Right hindlimb (tissue), 1 donor: ENCODE results near the gene ATP11A.
"Not testable (repeated sequence)": the region's sequence is repeated elsewhere in the genome, so short reads cannot be mapped to it uniquely, and the experiment has no call there.

Source experiments
- DNase-seq: peaks from one replicate; pipeline ENCODE4 v3.0.0-alpha.2; 2018

Gene ATP11A

GRCh38 chr13:112693831-112694497 is 4.1 kb downstream of the ATP11A start:
- DNase-seq = no peak

DNA sequence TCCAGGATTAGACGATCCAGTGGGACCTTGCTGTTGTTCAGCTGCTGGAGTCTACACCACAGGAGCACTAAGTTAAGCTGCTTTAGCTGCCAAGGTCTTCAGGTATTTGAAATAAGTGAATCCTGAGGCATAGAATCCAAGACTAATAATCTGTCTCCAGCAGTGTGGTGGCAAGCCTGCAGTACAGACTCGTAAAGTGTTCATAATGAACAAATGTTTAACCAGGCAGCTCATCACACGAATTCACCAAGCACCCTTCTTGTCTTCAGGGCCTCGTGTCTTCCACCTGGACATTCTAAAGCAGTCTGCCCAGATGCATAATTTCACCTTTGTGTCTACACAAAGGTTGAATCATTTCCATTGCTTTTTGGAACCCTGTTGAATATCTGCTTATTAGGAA is 5.3 kb downstream of the ATP11A start:
- no peak for DNase-seq

- DNase-seq = no peak
Measured at GRCh38 chr13:112696001-112696868, 6.4 kb downstream of the ATP11A start.

DNA sequence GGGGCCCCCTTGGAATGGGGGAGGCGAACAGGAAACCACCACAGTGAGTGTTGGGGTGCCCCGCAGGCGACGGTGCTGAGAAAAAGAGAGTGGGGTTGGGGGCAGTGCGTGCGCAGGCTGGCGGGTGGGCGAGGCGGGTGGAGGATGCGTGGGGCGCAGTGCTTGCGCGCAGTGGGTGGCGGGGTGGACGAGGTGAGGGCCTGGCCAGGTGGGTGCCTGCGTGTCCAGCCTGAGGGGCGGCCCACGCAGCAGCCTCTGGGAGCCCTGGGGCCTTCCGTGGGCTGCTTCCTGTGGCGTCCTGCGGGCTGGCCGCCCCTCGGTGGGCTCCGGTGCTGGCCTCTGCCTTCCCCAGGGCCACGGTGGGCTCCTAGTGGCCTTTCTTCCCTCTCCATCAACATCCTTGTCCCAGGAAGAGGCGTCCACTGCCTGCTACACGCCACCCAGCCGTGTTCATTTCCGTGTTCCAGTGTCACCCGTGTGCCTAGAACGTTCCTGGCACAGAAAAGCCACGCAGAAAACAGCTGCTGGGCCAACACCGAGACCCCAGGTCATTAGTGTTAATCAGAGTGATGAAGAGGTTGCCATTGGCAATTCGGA is 7.1 kb downstream of the ATP11A start:
- no peak for DNase-seq

DNA sequence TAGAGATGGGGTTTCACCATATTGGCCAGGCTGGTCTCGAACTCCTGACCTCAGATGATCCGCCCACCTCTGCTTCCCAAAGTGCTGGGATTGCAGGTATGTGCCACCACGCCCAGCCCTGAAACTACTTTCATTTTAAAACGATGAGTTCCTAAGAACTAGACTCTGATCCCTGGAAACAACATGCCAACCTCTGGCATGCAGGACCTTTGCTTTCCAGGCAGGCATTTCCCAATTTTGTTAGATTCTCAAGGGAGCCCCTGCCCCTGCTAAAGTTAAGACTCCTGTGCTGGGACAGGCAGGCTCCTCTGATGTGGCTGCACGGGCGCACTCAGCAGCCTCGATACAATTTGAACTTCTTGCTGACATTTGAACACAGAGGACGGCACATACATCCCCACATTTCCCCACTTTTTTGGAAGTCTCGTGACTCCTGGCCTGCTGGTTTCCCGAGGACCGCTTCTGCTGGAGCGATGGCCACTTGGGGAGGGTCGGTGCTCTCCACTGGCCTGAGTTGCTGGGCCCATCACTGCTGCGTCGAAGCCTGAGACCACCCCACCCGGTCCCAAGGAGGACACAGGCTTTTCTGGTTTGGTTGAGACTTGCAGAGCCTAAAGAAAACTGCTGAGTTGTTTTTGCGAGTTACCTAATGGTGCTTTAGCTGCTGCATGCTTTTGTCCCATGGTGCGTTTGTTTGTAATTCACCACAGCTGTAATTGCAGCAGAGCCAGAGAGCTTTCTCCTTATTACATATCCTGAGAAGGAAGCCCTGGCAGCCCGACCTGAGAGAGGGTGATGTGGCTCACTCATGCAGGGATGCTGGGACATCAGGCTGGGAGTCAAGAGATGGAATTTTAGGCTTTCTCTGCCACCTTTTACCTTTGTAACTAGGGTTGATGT is 8.2 kb downstream of the ATP11A start:
- peak; percentile 54 for DNase-seq

- DNase-seq = no peak
Measured at GRCh38 chr13:112699322-112699918, 9.6 kb downstream of the ATP11A start.

DNA sequence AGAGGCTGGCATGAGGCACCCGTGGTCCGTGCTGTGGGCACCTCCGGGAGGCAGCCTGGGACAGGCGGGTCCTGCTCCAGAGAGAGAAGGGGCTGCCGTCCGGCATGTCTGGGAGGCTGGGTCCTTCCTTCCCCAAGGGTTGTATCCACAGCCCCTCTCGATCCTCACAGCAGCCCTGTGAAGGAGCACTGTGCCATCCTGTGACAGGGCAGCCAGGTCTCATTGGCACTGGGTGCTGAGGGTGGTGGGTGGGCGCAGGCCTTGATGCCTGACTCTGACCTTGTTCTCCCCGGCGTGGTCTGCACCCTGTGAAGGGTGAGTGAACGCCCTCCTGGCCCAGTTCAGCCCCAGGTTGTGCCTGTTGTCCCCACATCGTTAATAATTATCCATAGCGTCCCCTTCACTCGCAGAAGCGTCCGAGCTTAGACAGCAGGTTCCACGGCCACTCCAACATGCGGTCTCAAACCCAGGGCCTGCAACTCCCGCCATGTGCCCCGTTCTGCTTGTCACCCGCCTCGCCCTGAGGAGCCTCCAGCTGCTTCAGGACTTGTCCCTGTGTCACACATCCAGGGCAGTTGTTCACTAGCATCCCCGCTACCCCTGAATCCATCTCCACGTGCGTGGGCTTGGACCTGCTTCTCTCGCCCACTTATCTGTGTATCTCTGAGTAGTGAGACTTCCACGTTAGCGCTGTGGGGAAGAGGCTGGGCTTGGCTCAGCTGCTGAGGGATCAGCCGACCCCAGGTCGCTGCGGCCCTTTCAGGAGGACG is 10.6 kb downstream of the ATP11A start:
- DNase-seq = no peak

GRCh38 chr13:112702341-112702985 is 12.6 kb downstream of the ATP11A start:
- no peak for DNase-seq

DNA sequence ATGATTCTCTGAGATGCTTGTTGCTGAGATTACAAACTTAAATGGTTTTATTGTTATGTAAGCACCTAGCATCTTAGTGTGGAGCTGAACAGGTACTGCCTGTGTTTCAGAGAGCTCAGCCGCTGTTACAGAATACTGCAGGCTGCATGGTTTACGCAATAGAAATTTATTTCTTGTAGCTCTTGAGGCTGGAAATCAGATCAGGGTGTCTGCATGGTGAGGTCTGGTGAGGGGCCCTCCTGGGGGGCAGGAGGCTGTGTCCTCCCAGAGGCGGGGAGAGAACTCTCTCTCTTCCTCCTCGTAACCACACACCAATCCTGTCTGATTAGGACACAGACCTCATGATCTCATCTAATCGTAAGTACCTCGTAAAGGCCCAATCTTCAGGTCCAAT is 13.1 kb downstream of the ATP11A start:
- DNase-seq = peak; percentile 38

- DNase-seq = peak; percentile 21
Measured at GRCh38 chr13:112703449-112704284, 13.8 kb downstream of the ATP11A start.

DNA sequence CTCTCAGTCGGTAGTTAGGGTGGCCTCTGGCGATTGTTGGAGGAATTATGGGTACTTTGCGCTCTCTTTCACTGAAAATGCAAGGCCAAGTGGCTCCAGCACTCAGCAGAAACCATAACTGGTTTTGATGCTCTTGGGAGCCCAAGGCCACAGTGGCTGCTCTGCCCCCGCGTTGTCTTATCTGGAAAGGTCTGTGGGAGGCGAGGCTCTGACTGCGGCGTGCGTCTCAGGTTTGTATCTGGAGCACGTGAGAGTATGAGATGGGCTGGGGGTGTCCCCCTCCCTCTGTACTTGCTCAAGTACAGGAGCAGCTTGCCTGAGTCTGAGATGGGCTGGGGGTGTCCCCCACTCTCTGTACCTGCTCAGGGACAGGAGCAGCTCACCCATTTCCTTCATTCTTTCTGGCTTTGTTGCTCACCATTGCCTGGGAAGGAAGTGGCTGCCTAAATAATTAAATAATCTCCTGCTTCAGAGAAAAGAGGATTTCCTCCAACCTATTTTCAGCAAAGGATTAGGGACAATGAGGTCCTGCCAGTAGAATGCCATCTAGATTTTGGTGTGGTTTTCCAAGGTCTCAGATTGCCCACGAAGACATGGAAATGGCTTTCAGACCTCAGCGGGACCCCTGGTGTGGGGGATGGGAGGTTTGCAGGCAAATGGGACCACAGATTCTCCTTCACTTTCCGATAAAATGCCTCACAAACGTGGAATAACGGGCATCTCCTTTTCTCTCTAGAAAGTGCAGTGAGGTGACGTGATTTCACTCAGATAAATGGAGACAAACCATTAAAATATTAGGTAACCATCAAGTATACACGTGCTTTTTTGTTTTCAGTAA is 14.7 kb downstream of the ATP11A start:
- peak; percentile 13 for DNase-seq

DNA sequence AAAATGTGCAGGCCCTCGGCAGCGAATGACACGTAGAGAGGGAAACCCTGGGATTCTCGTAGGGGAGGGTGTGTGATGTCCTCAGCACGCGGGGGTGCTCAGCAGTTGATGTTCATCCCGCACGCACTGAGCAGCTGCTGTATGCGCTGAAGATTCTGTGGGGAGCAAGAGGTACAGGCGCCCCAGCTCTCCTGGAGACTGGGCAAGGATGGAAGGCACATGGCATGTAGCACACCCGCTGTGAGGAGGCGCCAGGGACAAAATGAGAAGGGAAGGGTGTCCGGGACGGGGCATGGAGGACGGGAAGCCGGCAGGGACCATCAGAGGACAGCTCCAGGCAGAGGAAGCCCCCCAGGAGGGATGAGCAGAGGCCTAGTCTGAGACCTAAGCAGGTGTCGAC is 15.4 kb downstream of the ATP11A start:
- peak; percentile 7 for DNase-seq

DNA sequence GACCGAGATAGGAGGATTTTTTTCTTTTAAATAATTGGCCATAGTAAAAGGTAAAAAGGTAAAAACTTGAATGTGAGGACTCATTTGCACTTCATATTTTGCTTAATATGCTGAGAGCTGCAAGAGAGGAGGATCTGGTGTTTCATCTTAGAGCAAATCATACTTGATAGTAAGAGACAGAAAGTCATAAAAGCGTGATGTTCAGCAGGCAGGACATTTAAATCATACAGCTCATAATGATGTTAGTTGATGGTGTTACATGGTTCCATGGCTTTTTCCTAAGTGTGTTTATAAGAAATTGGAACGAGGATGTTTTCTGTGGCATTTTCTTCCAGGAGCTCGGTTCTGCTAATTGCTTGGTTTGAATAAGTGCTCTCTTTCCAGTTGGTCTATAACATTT is 16.3 kb downstream of the ATP11A start:
- no peak for DNase-seq

DNA sequence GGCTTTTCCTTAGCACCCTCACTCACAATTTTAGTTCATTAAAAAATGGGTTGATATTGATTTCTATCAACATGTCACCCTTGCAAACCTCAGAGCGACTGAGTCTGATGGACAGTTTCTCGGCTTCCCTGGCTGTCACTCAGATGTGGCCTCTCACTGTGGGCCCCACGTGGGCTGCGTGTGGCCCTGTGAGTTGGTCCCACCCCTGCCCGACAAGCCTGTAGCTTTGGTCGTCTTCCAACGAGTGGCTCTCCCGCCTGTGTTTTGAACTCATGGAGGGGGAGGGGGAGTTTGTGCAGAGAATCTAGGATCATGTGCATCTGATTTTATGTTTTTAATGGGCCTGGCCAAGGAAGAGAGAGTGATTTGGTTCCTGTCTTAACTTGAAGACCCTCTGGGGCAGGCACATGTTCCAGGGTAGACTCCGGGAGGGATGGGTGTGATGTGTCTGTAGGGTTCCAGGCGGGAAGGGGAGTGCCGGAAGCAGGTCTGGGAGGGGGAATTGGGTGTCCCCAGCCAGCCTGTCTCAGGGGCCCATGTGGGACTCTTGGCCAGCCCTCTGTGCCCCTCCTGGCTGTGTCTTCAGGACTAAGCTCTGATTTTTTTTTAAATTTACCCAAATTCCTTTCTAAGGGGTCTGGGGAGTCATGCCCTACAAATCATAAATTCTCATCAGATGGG is 18.9 kb downstream of the ATP11A start:
- peak; percentile 5 for DNase-seq

DNA sequence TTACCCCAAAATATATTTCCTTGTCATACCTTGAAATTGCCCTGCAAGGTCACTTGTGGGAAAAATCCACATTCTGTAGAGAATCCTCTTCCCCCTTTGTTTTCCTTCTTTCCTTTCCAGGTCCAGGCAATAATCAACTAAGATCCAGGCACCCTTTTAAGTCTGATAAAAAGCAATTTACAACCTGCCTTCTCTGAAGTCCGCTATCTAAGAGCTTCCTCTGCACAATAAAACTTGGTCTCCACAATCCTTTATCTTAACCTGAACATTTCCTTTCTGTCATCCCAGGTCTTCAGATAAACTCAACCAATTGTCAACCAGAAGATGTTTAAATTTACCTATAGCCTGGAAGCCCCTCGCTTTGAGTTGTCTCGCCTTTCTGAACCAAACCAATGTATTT is 19.5 kb downstream of the ATP11A start:
- not testable (repeated sequence) for DNase-seq

DNA sequence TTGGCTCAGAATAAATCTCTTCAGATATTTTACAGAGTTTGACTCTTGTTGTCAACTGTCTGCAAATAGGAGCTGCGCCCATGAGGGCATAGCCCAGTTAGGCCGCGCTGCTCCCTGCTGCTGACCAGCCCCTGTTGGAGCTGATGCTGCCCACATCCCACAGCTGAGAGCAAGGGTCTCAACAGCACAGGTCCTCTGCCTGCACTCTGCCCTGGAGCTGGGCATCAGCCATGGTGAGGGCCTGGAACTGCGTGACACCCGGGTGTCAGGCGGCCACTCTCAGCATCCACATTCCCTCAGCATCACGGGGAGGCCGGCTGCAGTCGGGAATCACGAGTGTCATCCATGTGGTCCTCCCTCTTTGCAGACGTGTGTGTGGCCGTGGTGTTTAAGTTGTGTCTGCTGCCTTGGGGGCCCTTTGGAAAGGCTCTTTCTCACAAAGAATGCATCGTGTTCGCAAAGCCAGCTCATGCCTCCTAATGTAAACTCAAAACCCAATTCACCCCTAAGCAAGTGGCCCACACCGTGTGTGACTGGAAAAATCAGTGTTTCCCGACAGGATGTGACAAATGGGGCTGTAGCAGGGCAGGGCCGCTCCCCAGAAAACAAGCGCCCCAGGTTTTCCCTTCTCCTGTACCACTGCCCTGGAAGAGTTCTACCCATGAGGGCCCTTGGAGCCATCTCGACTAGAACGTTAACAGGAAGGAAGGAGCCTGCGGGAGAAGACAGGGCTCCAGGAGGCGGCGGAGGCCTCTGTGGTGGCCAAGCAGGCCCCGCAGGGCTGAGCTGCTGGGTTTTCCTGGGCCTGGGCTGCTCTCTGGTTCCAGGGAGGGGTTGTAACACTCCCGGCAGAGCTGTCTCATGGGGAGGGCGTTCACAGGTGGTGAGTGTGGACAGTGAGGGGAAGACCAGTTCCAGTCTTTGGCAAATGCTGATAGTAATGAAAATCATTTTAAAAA is 20.3 kb downstream of the ATP11A start:
- DNase-seq = peak; percentile 12

DNA sequence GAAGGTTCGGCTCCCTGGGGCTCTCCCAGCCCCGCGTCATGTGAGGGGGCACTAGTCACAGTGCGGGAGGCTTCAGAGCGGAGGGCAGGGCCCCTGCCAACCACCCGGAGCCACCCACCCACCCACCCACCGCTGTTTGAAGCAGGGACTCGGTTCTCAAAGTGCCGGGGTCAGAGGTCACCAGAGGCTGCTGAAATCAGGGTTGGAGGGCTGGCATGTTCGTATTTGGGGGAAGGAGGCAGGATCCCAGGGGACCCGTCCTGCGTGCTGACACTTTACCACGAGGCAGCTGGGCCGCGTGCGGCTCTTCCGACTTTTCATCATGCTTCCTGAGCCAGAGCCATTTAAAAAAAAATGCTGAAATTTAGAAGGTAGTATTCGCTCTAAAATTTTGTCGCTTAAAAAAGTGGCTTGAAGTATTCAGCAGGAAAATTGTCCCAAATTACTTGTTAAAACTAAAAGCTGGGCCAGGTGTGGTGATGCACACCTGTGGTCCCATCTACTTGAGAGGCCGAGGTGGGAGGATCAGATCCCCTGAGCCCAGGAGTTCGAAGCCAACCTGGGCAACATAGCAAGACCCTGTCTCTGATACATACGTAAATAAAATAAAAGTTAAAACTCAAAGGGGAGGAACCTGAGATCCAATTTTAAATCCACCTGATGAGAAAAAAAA is 21.2 kb downstream of the ATP11A start:
- DNase-seq = peak; percentile 16
